Suppressor macrophage (primary cell): ENCODE measurements around the gene NRSN2.
"Not testable (repeated sequence)": the region's sequence is repeated elsewhere in the genome, so short reads cannot be mapped to it uniquely, and the experiment has no call there.

Source experiments
- DNase-seq, 4 experiments: peaks; one replicate each; pipeline ENCODE4 v3.0.0-alpha.2; 2020 to 2022

The NRSN2 gene

DNA sequence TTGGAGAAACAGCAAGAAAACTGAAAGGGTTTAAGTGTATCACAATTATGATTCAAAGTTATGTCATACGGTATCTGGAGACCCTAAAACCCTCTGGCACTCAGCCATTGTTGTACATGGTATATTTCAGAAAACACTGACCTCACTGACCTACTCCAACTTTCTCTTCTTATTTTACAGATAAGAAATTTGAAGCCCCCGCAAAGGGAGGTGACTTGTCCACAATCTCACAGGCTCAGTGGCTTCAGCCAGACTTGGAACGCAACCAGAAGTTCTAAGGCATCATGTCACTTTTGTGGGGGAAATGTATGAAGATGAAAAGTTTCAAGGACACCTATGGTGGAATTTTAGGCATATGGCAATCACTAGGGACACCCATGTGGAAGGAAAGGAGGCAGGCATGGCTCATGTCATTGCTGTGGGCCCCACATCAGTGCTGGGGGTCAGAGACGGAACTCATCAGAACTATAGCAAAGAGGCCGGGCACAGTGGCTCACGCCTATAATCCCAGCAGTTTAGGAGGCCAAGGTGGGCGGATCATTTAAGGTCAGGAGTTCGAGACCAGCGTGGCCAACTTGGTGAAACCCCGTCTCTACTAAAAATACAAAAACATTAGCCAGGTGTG lies 28.5 kb downstream of the NRSN2 start:
- DNase-seq: no peak

GRCh38 chr20:376089-376488 lies 29.2 kb downstream of the NRSN2 start:
- DNase-seq: no peak

DNA sequence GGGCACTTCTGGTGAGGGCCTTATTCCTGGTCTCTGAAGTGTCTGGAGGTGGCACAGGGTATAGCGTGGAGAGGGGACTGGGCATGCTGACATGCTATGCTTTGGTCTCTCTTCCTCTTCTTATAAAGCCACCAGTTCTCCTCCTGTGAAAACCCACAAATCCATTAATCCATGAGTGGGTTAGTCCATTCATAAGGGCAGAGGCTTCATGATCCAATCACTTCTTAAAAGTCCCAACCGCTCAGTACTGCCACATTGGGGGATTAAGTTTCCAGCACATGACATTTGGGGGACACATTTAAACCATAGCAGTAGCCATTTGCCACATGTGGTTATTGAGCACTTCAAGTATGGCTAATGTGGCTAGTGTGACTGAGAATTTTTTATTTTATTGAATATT lies 29.8 kb downstream of the NRSN2 start:
- DNase-seq: peak in 1 of 4 experiments; percentile 20

DNA sequence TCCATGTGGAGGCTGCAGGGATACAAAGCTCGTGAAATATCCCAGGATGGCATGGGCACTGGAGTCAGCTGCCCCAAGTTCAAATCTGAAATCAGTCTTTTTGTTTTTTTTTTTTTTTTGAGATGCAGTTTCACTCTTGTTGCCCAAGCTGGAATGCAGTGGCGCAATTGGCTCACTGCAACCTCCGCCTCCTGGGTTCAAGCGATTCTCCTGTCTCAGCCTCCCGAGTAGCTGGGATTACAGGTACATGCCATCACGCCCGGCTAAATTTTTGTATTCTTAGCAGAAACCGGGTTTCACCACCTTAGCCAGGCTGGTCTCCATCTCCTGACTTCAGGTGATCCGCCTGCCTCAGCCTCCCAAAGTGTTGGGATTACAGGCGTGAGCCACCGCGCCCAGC lies 30.7 kb downstream of the NRSN2 start:
- DNase-seq: not testable (repeated sequence)

GRCh38 chr20:378961-379336 lies 32.0 kb downstream of the NRSN2 start:
- DNase-seq: no peak

GRCh38 chr20:380763-381580 lies 34.1 kb downstream of the NRSN2 start:
- peak; percentile 61 to 87 (median 73) for DNase-seq

GRCh38 chr20:381581-382290 lies 34.8 kb downstream of the NRSN2 start:
- peak; percentile 61 to 83 (median 73) for DNase-seq

- no peak for DNase-seq
Measured at GRCh38 chr20:382291-383115, 35.6 kb downstream of the NRSN2 start.

DNA sequence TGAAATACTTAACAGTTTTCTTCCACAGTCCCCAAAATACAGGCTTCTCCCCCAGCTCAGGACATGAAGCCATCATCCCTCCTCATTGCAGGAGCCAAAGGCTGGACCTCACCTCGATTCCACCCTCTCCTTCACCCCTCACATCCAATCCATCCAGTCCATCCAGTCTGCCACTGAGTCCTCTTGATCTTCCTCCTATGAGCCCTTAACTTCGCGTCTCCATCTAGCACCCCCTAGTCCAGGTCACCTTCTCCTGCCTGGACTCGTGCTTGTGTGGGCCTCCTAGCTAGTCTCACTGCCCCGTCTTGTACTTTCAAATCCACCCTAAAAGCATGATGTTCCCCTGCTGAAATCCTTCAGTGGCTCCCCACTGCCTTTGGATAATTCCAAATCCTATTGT lies 37.0 kb downstream of the NRSN2 start:
- DNase-seq: no peak

GRCh38 chr20:384723-385122 lies 37.8 kb downstream of the NRSN2 start:
- no peak for DNase-seq

GRCh38 chr20:385448-385847 lies 38.5 kb downstream of the NRSN2 start:
- no peak for DNase-seq

GRCh38 chr20:386634-387033 lies 39.7 kb downstream of the NRSN2 start:
- not testable (repeated sequence) for DNase-seq

DNA sequence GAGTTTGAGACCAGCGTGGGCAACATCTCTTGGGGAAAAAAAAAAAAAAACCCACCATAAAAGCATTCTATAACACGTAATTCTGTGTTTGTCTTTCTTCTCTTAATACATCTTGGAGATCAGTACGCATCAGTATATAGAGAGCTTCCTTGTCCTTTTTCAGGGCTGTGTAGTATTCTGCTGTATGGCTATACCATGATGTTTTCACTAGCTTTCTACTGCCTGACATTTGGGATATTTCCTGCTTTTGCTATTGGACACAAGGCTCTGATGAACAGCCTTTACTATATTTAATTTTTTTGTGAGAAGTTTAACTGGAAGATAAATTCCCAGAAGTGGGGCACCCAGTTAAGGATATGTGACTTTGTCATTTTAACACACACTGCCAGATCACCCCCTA lies 40.6 kb downstream of the NRSN2 start:
- no peak for DNase-seq

GRCh38 chr20:388034-388994 lies 41.4 kb downstream of the NRSN2 start:
- no peak for DNase-seq

- DNase-seq: no peak
Measured at GRCh38 chr20:389220-389619, 42.3 kb downstream of the NRSN2 start.

GRCh38 chr20:391041-391711 lies 44.3 kb downstream of the NRSN2 start:
- DNase-seq: no peak

GRCh38 chr20:393296-393695 lies 46.4 kb downstream of the NRSN2 start:
- not testable (repeated sequence) for DNase-seq

- no peak for DNase-seq
Measured at GRCh38 chr20:396252-396618, 49.3 kb downstream of the NRSN2 start.

- no peak for DNase-seq
Measured at GRCh38 chr20:396619-397431, 49.9 kb downstream of the NRSN2 start.
